GM23338 (cell line): ENCODE results near the gene MGAT5. TPM values are rescaled to one million over a fixed set of nuclear protein-coding genes. Genes with fewer than 3 reads are reported as not detected.

ENCODE experiments used
- ATAC-seq: fragments of 200-7000 bp; cut with Tn5 transposase; 3 replicates; pipeline ENCODE4 v1.9.1; 2020
- DNase-seq: peaks from one replicate; pipeline ENCODE4 v3.0.0-alpha.2; 2015; ENCODE audit warnings: low spot score
- H2AFZ ChIP-seq: fragments of 200-600 bp; sonication (generic); 2 replicates; pipeline ENCODE4 v1.8.0; 2016; ENCODE audit warnings: antibody characterized with exemption, mild to moderate bottlenecking, moderate library complexity
- H3F3A ChIP-seq: fragments of 200-600 bp; sonication (generic); replicated peaks from 2 replicates; pipeline ENCODE4 v1.8.0; 2017; ENCODE audit warnings: antibody characterized with exemption, mixed run types, low read depth
- H3K27ac ChIP-seq: fragments of 200-600 bp; sonication (generic); 2 replicates; pipeline ENCODE4 v1.6.1; 2016; ENCODE audit warnings: low read depth
- H3K27me3 ChIP-seq: fragments of 200-600 bp; sonication (generic); 2 replicates; pipeline ENCODE4 v1.8.0; 2016; ENCODE audit warnings: mild to moderate bottlenecking, mixed run types, moderate library complexity; ENCODE audit not compliant: insufficient read depth
- H3K36me3 ChIP-seq: fragments of 200-600 bp; sonication (generic); 2 replicates; pipeline ENCODE4 v1.8.0; 2016; ENCODE audit warnings: mild to moderate bottlenecking; ENCODE audit not compliant: insufficient read depth
- H3K4me1 ChIP-seq: fragments of 200-600 bp; sonication (generic); 2 replicates; pipeline ENCODE4 v1.8.0; 2016; ENCODE audit warnings: mild to moderate bottlenecking, moderate library complexity; ENCODE audit not compliant: insufficient read depth
- H3K4me2 ChIP-seq: fragments of 200-600 bp; sonication (generic); 2 replicates; pipeline ENCODE4 v1.7.1; 2017; ENCODE audit warnings: mixed run types
- H3K4me3 ChIP-seq: fragments of 200-600 bp; sonication (generic); 2 replicates; pipeline ENCODE4 v1.6.1; 2016; ENCODE audit warnings: mixed run types
- H3K79me2 ChIP-seq: fragments of 200-600 bp; sonication (generic); replicated peaks from 2 replicates; pipeline ENCODE4 v1.8.0; 2017; ENCODE audit warnings: mild to moderate bottlenecking; ENCODE audit not compliant: insufficient read depth
- H3K9me2 ChIP-seq: fragments of 200-600 bp; sonication (generic); 2 replicates; pipeline ENCODE4 v1.8.0; 2017; ENCODE audit not compliant: insufficient read depth
- H4K20me1 ChIP-seq: fragments of 200-600 bp; sonication (generic); replicated peaks from 2 replicates; pipeline ENCODE4 v1.8.0; 2017; ENCODE audit warnings: mild to moderate bottlenecking; ENCODE audit not compliant: insufficient read depth
- H3K27ac Mint-ChIP-seq: 2 replicates; pipeline ENCODE4 v1.8.0; 2020; ENCODE audit warnings: inconsistent platforms, mild to moderate bottlenecking, moderate library complexity, mixed read lengths
- H3K27me3 Mint-ChIP-seq: 3 replicates; pipeline ENCODE4 v1.8.0; 2022; ENCODE audit warnings: low read depth, mild to moderate bottlenecking, moderate library complexity, mixed read lengths, inconsistent platforms; ENCODE audit not compliant: insufficient read depth, poor library complexity
- H3K36me3 Mint-ChIP-seq: 3 replicates; pipeline ENCODE4 v1.8.0; 2021; ENCODE audit warnings: low read depth, mild to moderate bottlenecking, inconsistent platforms, moderate library complexity, mixed read lengths
- H3K4me1 Mint-ChIP-seq: 3 replicates; pipeline ENCODE4 v1.8.0; 2020; ENCODE audit warnings: mild to moderate bottlenecking, inconsistent platforms, mixed read lengths
- H3K4me3 Mint-ChIP-seq: 3 replicates; pipeline ENCODE4 v1.8.0; 2021; ENCODE audit warnings: moderate library complexity, mild to moderate bottlenecking, inconsistent platforms, mixed read lengths
- H3K9me3 Mint-ChIP-seq: 3 replicates; pipeline ENCODE4 v1.8.0; 2020; ENCODE audit warnings: moderate library complexity, mild to moderate bottlenecking, inconsistent platforms, mixed read lengths
- CREB1 ChIP-seq: fragments of 250-450 bp; sonication (Bioruptor Pico); IDR thresholded peaks from 2 replicates; pipeline ENCODE4 v1.5.0; 2020; ENCODE audit warnings: low read depth, mild to moderate bottlenecking, moderate library complexity
- EZH2phosphoT487 ChIP-seq: fragments of 200-600 bp; sonication (generic); IDR thresholded peaks from one replicate; pipeline ENCODE4 v1.8.1; 2018; ENCODE audit warnings: antibody characterized with exemption; ENCODE audit not compliant: unreplicated experiment
- JUNB ChIP-seq: IDR thresholded peaks from one replicate; pipeline ENCODE4 v1.6.1; 2016; ENCODE audit warnings: antibody characterized with exemption; ENCODE audit not compliant: unreplicated experiment
- NANOG ChIP-seq: IDR thresholded peaks from 2 replicates; pipeline ENCODE4 v1.6.1; 2016; ENCODE audit warnings: antibody characterized with exemption, borderline replicate concordance
- POLR2AphosphoS5 ChIP-seq: IDR thresholded peaks from 2 replicates; pipeline ENCODE4 v1.6.1; 2016; ENCODE audit warnings: antibody characterized with exemption, low read depth
- STAT1 ChIP-seq: IDR thresholded peaks from one replicate; pipeline ENCODE4 v1.6.1; 2016; ENCODE audit warnings: antibody characterized with exemption; ENCODE audit not compliant: unreplicated experiment
- ZNF114 ChIP-seq: fragments of 250-450 bp; sonication (Bioruptor Pico); IDR thresholded peaks from 2 replicates; pipeline ENCODE4 v1.5.0; 2020; ENCODE audit warnings: mild to moderate bottlenecking, moderate library complexity
- ZNF331 ChIP-seq: fragments of 250-450 bp; sonication (Bioruptor Pico); IDR thresholded peaks from 2 replicates; pipeline ENCODE4 v1.5.0; 2020; ENCODE audit warnings: low read depth, mild to moderate bottlenecking, moderate library complexity
- ZNF462 ChIP-seq: fragments of 250-450 bp; sonication (Bioruptor Pico); IDR thresholded peaks from 2 replicates; pipeline ENCODE4 v1.5.0; 2020; ENCODE audit warnings: mild to moderate bottlenecking, moderate library complexity
- polyA plus RNA-seq: library from polyadenylated mRNA; unstranded; fragments of >200 nt; fragmentation: Nextera tagmentation; extraction: Ambion mirVana; gene quantifications from 2 replicates; pipeline ENCODE4 v1.2.1, GENCODE V29; 2016
- total RNA-seq: library from RNA; depleted of rRNA; stranded (reverse); fragments of >200 nt; shearing (Covaris generic); gene quantifications from 2 replicates; pipeline ENCODE4 v1.2.3, GENCODE V29; 2014
- TF ChIP-seq, protein P1 (sequence below), 2 experiments: fragments of 200-600 bp in 1 of 2; sonication (generic) in 1 of 2; conservative IDR thresholded peaks; 2 replicates each; pipeline versions ENCODE4 v1.5.1 to v1.6.1; 2016 to 2017; ENCODE audit warnings: antibody characterized with exemption in 2 of 2, low read depth in 2 of 2, mild to moderate bottlenecking in 2 of 2, moderate library complexity in 1 of 2
- TF ChIP-seq, protein P2 (sequence below): IDR thresholded peaks from one replicate; pipeline ENCODE4 v1.6.1; 2018; ENCODE audit warnings: antibody characterized with exemption; ENCODE audit not compliant: unreplicated experiment

Gene MGAT5
- total and polyA plus RNA-seq, 2 experiments from 2014 or later = 4.6 to 27.6 TPM

DNA sequence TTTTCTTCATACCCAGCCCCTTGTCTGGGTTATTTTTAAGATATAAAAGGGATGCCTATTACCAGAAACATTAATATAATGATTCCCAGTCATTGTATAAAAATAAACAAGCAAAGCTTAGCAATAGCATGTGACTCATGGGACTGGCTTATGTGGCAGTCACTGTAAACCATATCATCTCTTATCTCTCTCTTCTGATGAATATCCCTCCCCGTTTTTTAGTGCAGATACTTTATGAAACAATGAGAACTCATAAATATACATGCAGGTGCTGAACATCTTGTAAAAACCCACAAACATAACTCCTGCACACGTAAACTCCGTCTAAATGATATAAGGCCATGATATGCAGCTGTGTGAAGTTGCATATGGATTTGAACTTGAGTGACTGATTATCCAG lies 154.9 kb downstream of the MGAT5 start (continued):
- TF ChIP-seq, protein P1, sequence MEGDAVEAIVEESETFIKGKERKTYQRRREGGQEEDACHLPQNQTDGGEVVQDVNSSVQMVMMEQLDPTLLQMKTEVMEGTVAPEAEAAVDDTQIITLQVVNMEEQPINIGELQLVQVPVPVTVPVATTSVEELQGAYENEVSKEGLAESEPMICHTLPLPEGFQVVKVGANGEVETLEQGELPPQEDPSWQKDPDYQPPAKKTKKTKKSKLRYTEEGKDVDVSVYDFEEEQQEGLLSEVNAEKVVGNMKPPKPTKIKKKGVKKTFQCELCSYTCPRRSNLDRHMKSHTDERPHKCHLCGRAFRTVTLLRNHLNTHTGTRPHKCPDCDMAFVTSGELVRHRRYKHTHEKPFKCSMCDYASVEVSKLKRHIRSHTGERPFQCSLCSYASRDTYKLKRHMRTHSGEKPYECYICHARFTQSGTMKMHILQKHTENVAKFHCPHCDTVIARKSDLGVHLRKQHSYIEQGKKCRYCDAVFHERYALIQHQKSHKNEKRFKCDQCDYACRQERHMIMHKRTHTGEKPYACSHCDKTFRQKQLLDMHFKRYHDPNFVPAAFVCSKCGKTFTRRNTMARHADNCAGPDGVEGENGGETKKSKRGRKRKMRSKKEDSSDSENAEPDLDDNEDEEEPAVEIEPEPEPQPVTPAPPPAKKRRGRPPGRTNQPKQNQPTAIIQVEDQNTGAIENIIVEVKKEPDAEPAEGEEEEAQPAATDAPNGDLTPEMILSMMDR (conservative IDR thresholded peaks at IDR 0.05; ENCODE audit: low read depth in 2 of 2) = no peak
- no peak for TF ChIP-seq JUNB
- TF ChIP-seq EZH2phosphoT487 = no peak

DNA sequence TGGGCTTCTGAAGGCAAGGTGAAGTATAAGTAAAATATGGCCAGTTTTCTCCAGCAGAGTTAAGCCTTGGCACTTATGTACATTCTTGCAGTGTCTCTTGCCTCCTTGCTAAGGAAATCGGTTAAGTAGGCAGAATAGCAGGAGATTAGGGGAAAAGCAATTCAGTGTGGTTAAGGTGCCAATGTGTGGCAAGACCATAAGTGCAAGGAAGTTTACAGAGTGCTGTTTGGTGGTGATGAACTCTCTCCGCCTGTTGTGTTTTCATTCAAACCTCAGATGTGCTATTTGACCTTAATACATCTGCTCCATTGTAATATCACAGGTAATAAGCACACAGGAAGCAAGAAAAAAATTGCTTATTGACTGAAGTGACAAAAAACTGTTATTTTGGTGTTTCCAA lies 156.1 kb downstream of the MGAT5 start:
- H3K79me2 ChIP-seq = no peaks in the 10 kb centered on the region
- TF ChIP-seq STAT1 = no peak
- TF ChIP-seq JUNB = no peak
- TF ChIP-seq ZNF331 (CRISPR knock-in tag) = no peak
- TF ChIP-seq EZH2phosphoT487 = no peak
- no peak for TF ChIP-seq NANOG
- TF ChIP-seq, protein P1 (conservative IDR thresholded peaks at IDR 0.05; ENCODE audit: low read depth in 2 of 2) = no peak
- no peak for TF ChIP-seq POLR2AphosphoS5
- TF ChIP-seq, protein P2, sequence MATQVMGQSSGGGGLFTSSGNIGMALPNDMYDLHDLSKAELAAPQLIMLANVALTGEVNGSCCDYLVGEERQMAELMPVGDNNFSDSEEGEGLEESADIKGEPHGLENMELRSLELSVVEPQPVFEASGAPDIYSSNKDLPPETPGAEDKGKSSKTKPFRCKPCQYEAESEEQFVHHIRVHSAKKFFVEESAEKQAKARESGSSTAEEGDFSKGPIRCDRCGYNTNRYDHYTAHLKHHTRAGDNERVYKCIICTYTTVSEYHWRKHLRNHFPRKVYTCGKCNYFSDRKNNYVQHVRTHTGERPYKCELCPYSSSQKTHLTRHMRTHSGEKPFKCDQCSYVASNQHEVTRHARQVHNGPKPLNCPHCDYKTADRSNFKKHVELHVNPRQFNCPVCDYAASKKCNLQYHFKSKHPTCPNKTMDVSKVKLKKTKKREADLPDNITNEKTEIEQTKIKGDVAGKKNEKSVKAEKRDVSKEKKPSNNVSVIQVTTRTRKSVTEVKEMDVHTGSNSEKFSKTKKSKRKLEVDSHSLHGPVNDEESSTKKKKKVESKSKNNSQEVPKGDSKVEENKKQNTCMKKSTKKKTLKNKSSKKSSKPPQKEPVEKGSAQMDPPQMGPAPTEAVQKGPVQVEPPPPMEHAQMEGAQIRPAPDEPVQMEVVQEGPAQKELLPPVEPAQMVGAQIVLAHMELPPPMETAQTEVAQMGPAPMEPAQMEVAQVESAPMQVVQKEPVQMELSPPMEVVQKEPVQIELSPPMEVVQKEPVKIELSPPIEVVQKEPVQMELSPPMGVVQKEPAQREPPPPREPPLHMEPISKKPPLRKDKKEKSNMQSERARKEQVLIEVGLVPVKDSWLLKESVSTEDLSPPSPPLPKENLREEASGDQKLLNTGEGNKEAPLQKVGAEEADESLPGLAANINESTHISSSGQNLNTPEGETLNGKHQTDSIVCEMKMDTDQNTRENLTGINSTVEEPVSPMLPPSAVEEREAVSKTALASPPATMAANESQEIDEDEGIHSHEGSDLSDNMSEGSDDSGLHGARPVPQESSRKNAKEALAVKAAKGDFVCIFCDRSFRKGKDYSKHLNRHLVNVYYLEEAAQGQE = no peak
- TF ChIP-seq ZNF114 = no peak
- TF ChIP-seq CREB1 (CRISPR knock-in tag) = no peak
- TF ChIP-seq ZNF462 = no peak
- H3K36me3 ChIP-seq = no peaks in the 10 kb centered on the region
- 0 out of 2 replicates have a peak, but pooled peaks cover 3% of the 10 kb centered on the region for H4K20me1 ChIP-seq
- H3K27me3 ChIP-seq = no peaks in the 10 kb centered on the region
- no peaks in the 10 kb centered on the region for H3F3A ChIP-seq
- no peak overlapping the region for H3K4me2 ChIP-seq
- H3K4me3 Mint-ChIP-seq = no peak overlapping the region
- no peaks in the 10 kb centered on the region for H3K36me3 Mint-ChIP-seq
- no peak overlapping the region for H2AFZ ChIP-seq
- ATAC-seq (no peak), DNase-seq (no peak)
- H3K9me3 Mint-ChIP-seq = no peaks in the 10 kb centered on the region
- H3K27me3 Mint-ChIP-seq = no peaks in the 10 kb centered on the region
- peaks cover 9% of the 10 kb centered on the region; the same call in 2 of the 3 replicates for H3K4me1 Mint-ChIP-seq
- no peaks in the 10 kb centered on the region for H3K9me2 ChIP-seq
- peaks cover 5% of the 10 kb centered on the region; the same call in 1 of the 2 replicates for H3K4me1 ChIP-seq
- no peak overlapping the region for H3K27ac ChIP-seq
- H3K4me3 ChIP-seq = no peak overlapping the region
- H3K27ac Mint-ChIP-seq = no peak overlapping the region
